SW 1271 (cell line): ENCODE data around the gene DYDC1.
"Not testable (repeated sequence)": the region's sequence is repeated elsewhere in the genome, so short reads cannot be mapped to it uniquely, and the experiment has no call there.

ENCODE experiments used
- DNase-seq, 2 experiments: peaks; one replicate each; lab custom pipeline; 2025; lab: John Stamatoyannopoulos, UW

The DYDC1 gene

GRCh38 chr10:80344276-80344675, 12.3 kb downstream of the DYDC1 start:
- DNase-seq = no peak

- no peak for DNase-seq
Observed at GRCh38 chr10:80333983-80334382, 22.6 kb downstream of the DYDC1 start.

DNA sequence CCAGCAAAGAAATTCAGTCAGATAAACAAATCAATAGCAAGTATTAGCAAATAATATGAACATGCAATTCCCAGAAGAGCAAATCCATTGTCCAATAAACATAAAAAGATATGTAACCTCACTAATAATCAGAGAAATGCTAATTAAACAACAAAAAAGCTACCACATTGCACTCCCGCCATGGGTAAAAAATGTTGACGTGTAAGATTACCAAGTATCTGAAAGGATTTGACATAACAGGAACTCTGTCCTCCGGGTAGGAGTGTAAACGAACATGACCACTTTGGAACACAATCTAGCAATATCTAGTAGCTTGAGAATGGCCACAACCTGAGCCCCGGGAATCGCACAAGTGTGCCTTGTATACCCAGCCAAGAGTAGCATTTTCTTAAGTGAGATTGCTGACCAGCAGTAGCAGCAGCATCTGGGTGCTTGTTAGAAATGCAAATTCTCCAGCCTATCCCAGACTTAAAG, 31.6 kb downstream of the DYDC1 start:
- no peak for DNase-seq

- peak in 1 of 2 experiments; percentile 29 for DNase-seq
Observed at GRCh38 chr10:80324086-80324485, 32.5 kb downstream of the DYDC1 start.

DNA sequence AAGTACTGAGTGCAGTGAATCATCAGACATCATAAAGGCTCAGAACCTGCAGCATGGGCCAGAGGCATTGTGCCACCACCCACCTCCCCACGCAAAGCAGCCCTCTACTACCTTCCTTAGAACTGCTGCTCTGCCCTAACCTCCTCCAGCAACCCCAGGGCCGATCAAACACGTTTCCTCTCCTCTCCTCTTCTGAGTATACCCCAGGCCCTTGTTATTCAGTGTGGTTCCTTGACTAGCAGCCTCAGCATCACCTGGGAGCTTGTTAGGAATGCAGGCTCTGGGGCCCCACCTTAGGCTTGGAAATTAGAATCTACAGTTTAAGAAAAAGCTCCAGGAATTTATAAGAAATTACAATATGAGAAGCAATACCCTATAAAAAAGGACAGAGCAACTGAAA, 33.2 kb downstream of the DYDC1 start:
- DNase-seq = no peak

DNA sequence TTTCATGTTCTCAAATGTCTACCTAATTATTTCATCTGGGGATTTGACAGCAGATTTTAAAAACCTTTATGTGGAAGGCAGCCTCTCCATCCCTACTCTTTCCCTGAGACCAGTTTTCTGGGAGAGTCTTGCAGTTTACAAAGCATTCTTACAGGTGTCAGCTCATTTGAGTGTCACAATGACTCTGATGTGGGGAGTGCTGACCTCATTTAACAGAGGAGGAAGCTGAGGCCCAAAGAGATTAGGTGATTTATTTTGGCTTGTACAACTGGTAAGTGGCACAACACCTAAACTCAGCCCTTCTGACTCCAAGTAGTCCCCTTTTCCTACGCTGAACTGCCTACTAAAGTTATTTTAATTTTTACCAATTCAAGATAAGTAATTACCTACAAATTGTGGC, 33.8 kb downstream of the DYDC1 start:
- DNase-seq = no peak

DNA sequence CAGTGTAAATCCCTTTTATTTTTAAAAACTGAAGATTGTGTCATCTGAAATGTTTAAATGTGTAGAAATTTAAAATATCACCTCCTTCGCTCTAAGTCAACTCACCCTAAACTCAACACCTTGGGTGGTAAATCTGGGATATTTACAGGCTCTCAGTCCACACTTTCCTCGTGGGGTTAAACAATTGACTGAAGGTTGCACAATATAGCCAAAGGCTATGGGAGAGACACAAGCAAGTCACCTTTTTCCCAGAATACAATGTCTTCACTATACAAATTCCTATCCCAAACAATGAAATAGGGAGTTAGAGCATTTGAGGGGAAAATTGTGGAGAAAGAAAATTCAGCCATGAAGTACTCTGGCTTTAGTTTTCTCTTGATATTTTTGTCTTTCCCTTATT, 34.4 kb downstream of the DYDC1 start:
- no peak for DNase-seq

DNA sequence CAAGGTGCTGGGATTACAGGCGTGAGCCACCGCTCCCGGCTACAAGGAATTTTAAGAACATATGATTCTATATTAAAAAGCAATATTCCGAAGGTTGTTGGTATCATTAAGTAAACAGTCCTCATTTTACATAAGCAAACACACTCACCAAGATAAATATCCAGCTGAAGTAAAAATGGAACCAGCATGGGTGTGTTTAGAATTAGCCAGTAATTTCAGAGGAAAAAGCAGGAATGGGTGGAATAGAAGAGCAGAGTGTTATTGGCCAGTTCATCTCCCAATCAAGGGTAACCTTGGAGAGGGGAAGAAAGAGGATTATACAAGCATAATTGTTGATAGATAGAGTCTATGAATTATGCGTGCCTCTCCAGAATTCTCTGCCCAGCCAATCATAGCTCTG, 35.4 kb downstream of the DYDC1 start:
- DNase-seq = no peak

DNA sequence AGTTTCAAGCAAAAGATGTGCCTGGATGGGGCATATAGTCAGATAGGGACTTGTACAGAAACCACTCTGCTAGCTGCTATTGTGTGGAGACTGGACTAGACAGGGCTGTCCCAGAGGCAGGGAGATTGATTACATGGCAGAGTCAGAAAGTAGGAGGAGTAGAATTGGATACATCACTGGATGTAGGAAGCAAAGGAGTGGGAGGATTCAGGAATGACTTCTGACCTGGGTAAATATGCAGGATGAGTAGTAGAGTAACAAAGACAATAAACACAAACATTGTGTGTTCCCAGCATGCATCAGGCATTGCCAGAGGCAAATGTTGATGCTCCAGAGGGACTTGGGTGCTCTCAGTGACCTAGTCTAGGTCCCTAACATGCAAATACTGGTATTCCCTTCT, 36.2 kb downstream of the DYDC1 start:
- no peak for DNase-seq

GRCh38 chr10:80319725-80320290, 36.7 kb downstream of the DYDC1 start:
- DNase-seq = no peak

DNA sequence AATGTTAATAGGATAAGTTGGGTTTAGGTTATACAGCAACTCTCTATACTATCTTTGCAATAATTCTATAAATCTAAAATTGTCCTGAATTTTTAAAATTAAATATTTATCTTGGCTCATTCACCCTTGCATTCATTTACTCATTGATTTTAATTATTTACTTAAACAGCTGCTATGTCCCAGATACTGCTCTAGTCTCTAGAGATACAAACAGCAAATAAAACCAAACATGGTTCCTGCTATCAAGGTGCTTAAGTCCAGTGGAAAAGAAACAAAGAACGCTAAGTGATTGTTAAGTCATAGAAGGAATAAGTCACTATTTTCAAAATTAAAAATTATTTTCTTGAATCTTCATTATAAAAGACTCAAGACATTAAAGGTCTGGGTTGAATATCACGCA, 37.2 kb downstream of the DYDC1 start:
- DNase-seq = no peak

- DNase-seq = no peak
Observed at GRCh38 chr10:80318742-80319141, 37.8 kb downstream of the DYDC1 start.

DNA sequence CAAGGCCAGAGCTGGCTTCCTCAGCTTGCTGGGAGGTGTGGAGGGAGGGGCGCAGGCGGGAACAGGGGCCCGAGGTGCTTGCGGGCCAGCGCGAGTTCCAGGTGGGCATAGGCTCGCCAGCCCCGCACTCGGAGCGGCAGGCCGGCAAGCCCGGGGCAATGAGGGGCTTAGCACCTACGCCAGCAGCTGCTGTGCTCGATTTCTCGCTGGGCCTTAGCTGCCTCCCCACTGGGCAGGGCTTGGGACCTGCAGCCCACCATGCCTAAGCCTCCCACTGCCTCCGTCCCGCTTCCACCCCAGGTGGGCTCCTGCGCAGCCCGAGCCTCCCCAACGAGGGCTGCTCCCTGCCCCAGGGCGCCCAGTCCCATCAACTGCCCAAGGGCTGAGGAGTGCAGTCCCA, 41.2 kb downstream of the DYDC1 start:
- DNase-seq = no peak

DNA sequence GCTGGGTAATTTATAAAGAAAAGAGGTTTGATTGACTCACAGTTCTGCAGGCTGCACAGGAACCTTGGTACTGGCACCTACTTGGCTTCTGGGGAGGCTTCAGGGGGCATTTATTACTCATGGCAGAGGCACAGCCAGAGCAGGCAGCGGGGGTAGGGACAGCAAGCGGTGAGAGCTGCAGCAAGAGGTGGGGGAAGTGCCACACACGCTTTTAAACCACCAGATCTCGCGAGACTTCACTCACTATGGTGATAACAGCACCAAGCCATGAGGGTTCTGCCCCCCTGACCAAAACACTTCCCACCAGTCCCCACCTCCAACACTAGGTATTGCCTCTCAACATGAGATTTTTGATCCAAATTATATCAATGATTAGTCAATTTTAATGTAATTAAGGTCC, 43.0 kb downstream of the DYDC1 start:
- DNase-seq = no peak

GRCh38 chr10:80305989-80306388, 50.6 kb downstream of the DYDC1 start:
- not testable (repeated sequence) for DNase-seq

DNA sequence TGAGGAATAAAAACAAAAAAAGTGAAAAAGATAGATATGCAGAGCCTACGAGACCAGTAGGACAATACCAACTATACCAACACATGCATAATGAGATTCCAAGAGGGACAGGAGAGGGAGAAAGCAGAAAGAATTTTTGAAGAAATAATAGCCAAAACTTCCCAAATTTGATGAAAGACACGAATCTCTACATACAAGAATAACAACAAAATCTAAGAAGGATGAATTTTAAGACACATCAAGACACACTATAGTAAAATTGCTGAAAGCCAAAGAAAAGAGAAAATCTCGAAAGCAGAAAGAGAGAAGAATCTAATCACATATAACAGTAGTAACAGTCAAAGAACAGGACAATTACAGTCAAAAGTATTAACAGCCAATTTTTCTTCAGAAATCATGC, 59.6 kb downstream of the DYDC1 start:
- DNase-seq = no peak

- no peak for DNase-seq
Observed at GRCh38 chr10:80292607-80293239, 63.8 kb downstream of the DYDC1 start.

DNA sequence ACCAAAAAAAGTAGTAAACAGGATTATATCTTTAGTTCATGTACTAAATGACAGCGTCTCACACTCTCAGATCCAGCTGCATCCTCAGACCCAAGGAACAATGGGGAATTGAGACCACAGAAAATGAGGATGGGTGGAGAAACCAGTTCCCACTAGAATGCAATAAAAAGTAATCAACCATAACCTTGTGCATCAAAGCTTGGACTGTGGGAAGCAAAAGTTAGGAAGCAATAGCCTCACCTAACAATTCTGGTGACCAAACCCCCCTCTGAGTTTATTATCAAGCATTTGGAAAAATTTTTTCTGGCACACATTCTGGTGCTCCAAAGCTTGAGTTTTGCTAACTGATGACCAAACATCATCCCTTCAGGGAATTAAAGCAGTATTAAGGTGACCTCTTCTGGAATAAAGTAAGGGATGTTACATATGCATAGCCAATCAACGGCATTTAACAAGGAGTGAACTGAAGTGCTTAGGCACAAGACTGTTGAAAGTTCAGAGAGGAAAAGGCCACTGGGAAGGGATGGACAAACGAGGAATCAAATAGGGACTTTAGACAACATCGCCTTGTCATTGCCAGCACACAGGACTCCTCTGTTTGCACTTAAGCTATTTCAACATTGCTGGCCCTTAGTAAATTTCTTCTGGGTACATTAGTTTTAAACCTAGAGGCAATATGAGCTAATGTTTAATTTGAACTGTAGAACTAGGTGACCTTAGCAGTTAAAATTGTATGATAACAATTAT, 65.9 kb downstream of the DYDC1 start:
- no peak for DNase-seq

DNA sequence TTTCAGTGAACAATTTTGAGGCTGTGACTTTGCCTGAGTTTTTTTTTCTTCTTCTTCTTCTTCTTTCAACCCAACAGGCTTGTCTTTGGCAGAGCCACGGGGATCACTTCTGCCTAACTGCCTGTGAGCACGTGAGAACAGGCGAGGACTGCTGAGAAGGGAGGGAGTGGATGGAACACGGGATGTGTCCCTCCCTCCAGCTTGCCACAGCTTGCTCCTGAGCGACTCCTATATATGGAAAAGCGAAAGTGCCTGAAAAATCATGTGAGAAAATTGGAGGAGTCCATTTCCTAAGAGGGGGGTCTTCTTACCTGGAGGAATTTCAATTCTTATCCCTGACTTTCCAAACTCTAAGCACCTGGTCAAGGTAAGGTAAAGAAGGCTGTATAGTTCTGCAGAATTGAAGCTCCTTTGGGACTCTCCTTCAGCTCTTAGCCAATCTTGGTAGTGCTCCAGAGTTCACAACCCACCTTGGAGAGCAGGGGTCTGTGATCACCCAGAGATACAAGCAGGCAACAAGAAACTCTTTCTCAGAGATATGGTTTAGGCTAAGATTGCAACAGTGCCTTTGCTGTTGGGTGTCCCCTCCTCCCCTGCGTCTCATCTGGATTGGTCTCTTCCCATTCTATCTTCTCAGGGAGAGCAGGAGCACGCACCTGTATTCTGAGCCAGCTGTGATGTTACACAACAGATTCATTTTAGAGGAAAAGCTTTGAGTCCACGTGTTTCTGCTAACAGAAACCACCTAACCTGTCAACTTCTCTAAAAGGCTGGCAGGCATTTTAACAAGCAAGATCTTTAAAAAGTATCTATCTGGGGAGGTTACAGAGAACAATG, 66.9 kb downstream of the DYDC1 start, which contains the start of gene MAT1A:
TSS of gene MAT1A (minus strand) at position 208 of the 837 bp plus-strand sequence. CDS start 235 bp downstream, outside the sequence.
- peak in 1 of 2 experiments; percentile 5 for DNase-seq

GRCh38 chr10:80288849-80289248, 67.7 kb downstream of the DYDC1 start:
- DNase-seq = no peak
